Lower lobe of right lung (tissue), 2 donors: ENCODE measurements around the gene UBAP2. TPM values are rescaled to one million over a fixed set of nuclear protein-coding genes. Genes with fewer than 3 reads are reported as not detected.

ENCODE experiments used
- ATAC-seq, 2 donors: fragments of 200-7000 bp; cut with Tn5 transposase; one replicate each; pipeline ENCODE4 v1.9.1; 2020 to 2022; ENCODE audit warnings: mild to moderate bottlenecking in 2 of 2, moderate library complexity in 2 of 2
- DNase-seq: peaks from one replicate; pipeline ENCODE4 v3.0.0-alpha.2; 2020
- H3K27ac ChIP-seq: fragments of 200-600 bp; one replicate; pipeline ENCODE4 v1.8.0; 2022
- H3K27me3 ChIP-seq: fragments of 200-600 bp; one replicate; pipeline ENCODE4 v1.8.0; 2022; ENCODE audit warnings: low read depth
- H3K36me3 ChIP-seq: fragments of 200-600 bp; one replicate; pipeline ENCODE4 v1.8.0; 2022; ENCODE audit warnings: mild to moderate bottlenecking
- H3K4me1 ChIP-seq: fragments of 200-600 bp; one replicate; pipeline ENCODE4 v1.8.0; 2022
- H3K4me3 ChIP-seq: fragments of 200-600 bp; one replicate; pipeline ENCODE4 v1.8.0; 2022; ENCODE audit warnings: mild to moderate bottlenecking
- H3K9me3 ChIP-seq: fragments of 200-600 bp; one replicate; pipeline ENCODE4 v1.8.0; 2022
- intact Hi-C: fragments of 100-400 bp; cut with DNase I; formaldehyde crosslinking; loops from one replicate; pipeline ENCODE4 v1.11.0; 2022
- total RNA-seq: library from RNA; stranded (reverse); fragmentation: NEBNext Ultra II Directional; extraction: Animal tissue kit (Norgen Biotek cat#: 25700); gene quantifications from one replicate; pipeline ENCODE4 v1.2.1, GENCODE V29; 2021
- TF ChIP-seq, protein P1 (sequence below): fragments of 200-600 bp; IDR thresholded peaks from one replicate; pipeline ENCODE4 v1.8.0; 2022; ENCODE audit warnings: antibody characterized with exemption, mild to moderate bottlenecking
- donor health status: DM: no; HTN: yes; CAD: no; lungs with severe emphysema.

The UBAP2 gene
- total RNA-seq, 1 donor from 2014 or later: 33.3 TPM

DNA sequence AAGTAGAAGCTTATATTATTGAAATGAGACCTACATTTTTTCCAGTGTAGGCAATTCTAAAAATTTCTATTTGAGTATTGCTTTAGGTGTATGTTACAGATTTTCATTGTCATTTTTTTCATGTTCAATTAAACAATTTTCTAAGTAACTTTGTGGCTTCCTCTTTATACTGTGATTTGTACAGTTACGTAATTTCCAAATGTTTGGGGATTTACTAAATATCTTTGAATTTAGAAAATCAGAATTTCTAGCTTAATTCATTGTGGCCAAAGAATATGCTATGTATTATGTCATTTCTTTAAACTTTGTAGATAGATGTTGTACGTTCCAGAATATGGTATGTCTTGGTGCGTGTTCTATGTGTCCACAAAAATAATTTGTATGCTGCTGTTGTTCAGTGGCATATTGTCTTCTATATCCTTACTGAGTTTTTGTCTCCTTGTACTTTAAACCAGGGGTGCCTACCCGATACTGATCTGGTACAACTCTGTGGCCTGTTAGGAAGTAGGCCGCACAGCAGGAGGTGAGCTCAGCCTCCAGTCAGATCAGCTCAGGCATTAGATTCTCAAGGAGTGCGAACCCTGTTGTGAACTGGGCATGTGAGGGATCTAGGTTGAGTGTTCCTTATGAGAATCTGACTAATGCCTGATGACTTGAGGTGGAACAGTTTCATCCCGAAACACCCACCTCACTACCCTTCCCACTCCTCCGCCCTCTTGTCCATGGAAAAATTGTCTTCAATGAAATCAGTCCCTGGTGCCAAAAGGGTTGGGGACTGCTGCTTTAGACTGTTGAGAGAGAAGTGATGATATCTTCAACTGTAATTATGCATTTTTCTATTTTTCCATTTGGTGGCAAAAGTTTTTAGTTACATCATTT, 168.2 kb downstream of the UBAP2 start:
- Histone ChIP-seq H3K36me3 (no peaks in the 10 kb centered on the region), H3K27me3 (no peaks in the 10 kb centered on the region), H3K27ac (no peak overlapping the region), H3K9me3 (no peaks in the 10 kb centered on the region), H3K4me3 (no peak overlapping the region), H3K4me1 (peaks cover 36% of the 10 kb centered on the region)
- TF ChIP-seq, protein P1, sequence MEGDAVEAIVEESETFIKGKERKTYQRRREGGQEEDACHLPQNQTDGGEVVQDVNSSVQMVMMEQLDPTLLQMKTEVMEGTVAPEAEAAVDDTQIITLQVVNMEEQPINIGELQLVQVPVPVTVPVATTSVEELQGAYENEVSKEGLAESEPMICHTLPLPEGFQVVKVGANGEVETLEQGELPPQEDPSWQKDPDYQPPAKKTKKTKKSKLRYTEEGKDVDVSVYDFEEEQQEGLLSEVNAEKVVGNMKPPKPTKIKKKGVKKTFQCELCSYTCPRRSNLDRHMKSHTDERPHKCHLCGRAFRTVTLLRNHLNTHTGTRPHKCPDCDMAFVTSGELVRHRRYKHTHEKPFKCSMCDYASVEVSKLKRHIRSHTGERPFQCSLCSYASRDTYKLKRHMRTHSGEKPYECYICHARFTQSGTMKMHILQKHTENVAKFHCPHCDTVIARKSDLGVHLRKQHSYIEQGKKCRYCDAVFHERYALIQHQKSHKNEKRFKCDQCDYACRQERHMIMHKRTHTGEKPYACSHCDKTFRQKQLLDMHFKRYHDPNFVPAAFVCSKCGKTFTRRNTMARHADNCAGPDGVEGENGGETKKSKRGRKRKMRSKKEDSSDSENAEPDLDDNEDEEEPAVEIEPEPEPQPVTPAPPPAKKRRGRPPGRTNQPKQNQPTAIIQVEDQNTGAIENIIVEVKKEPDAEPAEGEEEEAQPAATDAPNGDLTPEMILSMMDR: no peak
- intact Hi-C loops: no loop called here
- DNase-seq (no peak), ATAC-seq (no peak)

DNA sequence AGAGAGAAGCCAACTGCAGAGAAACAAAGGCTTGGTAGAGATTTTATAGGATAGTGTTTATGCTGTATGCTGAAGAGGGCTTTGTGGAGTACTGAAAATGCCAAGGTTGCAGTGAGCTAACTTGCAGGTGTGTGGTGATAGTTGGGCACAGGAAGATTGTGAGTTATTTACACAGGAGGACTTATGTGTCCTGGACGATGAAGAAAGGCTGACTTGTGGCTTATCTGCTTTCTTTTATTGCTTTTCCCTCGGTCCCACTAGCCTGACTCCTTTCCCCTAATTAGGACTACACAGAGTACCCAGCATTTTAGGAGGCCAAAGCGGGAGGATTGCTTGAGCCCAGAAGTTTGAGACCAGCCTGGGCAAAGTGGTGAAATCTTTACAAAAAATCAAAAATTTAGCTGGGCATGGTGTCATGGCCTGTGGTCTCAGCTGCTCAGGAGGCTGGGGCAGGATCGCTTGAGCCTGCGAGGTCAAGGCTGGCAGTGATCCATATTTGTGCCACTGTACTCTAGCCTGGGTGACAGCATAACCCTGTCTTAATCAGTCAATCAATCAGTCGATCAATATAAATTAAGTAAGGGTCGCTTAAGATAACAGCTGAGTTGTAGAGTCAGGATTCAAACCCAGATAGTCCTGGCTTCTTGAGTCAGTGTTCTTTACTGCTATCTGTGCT, 169.9 kb downstream of the UBAP2 start:
- H3K4me1 ChIP-seq: peaks cover 27% of the 10 kb centered on the region
- no peak overlapping the region for H3K27ac ChIP-seq
- H3K36me3 ChIP-seq: no peaks in the 10 kb centered on the region
- peak in 1 of 2 donors; percentile 11 for ATAC-seq
- H3K9me3 ChIP-seq: no peaks in the 10 kb centered on the region
- DNase-seq: no peak
- TF ChIP-seq, protein P1: no peak
- intact Hi-C loops: no loop called here
- no peak overlapping the region for H3K4me3 ChIP-seq
- no peaks in the 10 kb centered on the region for H3K27me3 ChIP-seq

DNA sequence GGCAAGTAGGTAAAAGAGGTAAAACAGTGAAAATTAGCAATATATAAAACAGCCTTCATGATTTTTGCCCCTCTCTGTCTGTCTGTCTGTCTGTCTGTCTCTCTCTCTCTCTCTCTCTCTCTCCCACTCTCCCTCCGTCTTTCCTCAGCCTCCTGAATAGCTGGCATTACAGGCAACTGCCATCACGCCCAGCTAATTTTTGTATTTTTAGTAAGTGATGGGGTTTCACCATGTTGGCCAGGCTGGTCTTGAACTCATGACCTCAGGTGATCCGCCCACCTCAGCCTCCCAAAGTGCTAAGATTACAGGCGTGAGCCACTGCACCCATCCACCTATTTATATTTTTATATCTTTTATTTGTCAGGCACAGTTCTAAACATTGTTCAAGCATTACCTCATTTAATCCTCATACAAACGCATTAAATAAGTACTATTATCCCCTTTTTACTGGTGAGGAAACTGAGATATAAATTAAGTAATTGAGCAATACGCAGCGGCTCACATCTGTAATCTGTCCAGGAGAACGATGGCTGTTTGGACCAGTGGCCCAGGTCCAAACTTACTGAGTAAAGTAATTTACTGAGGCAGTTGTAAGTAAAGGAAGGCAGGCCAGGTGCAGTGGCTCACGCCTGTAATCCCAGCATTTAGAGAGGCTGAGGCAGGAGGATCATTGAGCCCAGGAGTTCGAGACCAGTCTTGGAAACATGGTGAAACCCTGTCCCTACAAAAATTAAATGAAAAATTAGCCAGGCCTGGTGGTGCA, 170.8 kb downstream of the UBAP2 start:
- Histone ChIP-seq H3K36me3 (no peaks in the 10 kb centered on the region), H3K27me3 (no peaks in the 10 kb centered on the region), H3K4me1 (peaks cover 27% of the 10 kb centered on the region), H3K27ac (no peak overlapping the region), H3K4me3 (no peak overlapping the region), H3K9me3 (no peaks in the 10 kb centered on the region)
- intact Hi-C loops: no loop called here
- ATAC-seq (no peak), DNase-seq (no peak)
- TF ChIP-seq, protein P1: no peak

Other genes with a start within 250 kb of the UBAP2 start
- 39.8 TPM for gene UBE2R2, start 231.7 kb downstream of the UBAP2 start, total RNA-seq
- gene DCAF12, start 77.8 kb upstream of the UBAP2 start, total RNA-seq: 38.5 TPM
- 47.0 TPM for gene UBAP1, start 130.2 kb upstream of the UBAP2 start, total RNA-seq